Panc1 (cell line): ENCODE results near the gene CAMKMT. TPM values are rescaled to one million over a fixed set of nuclear protein-coding genes. Genes with fewer than 3 reads are reported as not detected.

Experiments
- ATAC-seq: fragments of 200-7000 bp; cut with Tn5 transposase; 2 replicates; pipeline ENCODE4 v1.9.1; 2020; ENCODE audit warnings: mild to moderate bottlenecking, moderate library complexity
- BruUV-seq: library from RNA; stranded (reverse); fragments of 400-500 nt; replicated peaks from 2 replicates; lab custom pipeline; 2021; lab: Mats Ljungman, UMichigan
- CTCF ChIA-PET: fragments of 300-600 bp; sonication (Branson Sonifier 250); formaldehyde crosslinking; loops from one replicate; lab custom pipeline; 2022; ENCODE audit warnings: antibody characterized with exemption; lab: Charles Lee
- POLR2A ChIA-PET: fragments of 300-600 bp; sonication (Branson Sonifier 250); formaldehyde crosslinking; loops from one replicate; lab custom pipeline; 2022; ENCODE audit warnings: antibody characterized with exemption; lab: Charles Lee
- DNase-seq: peaks from one replicate; pipeline ENCODE4 v3.0.0-alpha.2; 2010; ENCODE audit warnings: low read depth, low spot score
- H3K27ac ChIP-seq: 2 replicates; pipeline ENCODE4 v1.5.1; 2011; ENCODE audit warnings: mild to moderate bottlenecking, low read length, inconsistent platforms
- H3K27me3 ChIP-seq: fragments of 200-500 bp; sonication (Bioruptor generic); 2 replicates; pipeline ENCODE4 v1.6.0; 2014; ENCODE audit warnings: low read length, inconsistent platforms; ENCODE audit not compliant: control insufficient read depth, insufficient read depth
- H3K36me3 ChIP-seq: fragments of 200-500 bp; sonication (Bioruptor generic); 2 replicates; pipeline ENCODE4 v1.5.1; 2014; ENCODE audit warnings: inconsistent platforms, mild to moderate bottlenecking, low read length, moderate library complexity; ENCODE audit not compliant: control insufficient read depth, insufficient read depth
- H3K4me1 ChIP-seq: 2 replicates; pipeline ENCODE4 v1.5.1; 2011; ENCODE audit warnings: inconsistent platforms, mild to moderate bottlenecking, low read length, moderate library complexity; ENCODE audit not compliant: control insufficient read depth, insufficient read depth
- H3K4me3 ChIP-seq, 2 experiments: 2 replicates each; pipeline ENCODE4 v1.5.1; 2011 to 2012; ENCODE audit warnings: low read depth in 2 of 2, low read length in 2 of 2, mild to moderate bottlenecking in 2 of 2, inconsistent platforms in 1 of 2, moderate library complexity in 1 of 2
- H3K9me3 ChIP-seq: fragments of 200-500 bp; sonication (Bioruptor generic); 2 replicates; pipeline ENCODE4 v1.5.1; 2014; ENCODE audit warnings: low read depth, mild to moderate bottlenecking, inconsistent platforms, low read length, moderate library complexity; ENCODE audit not compliant: control insufficient read depth, insufficient read depth
- POLR2AphosphoS5 ChIP-seq: IDR thresholded peaks from 2 replicates; pipeline ENCODE4 v1.6.1; 2012; ENCODE audit warnings: mild to moderate bottlenecking, low read depth, low read length, moderate library complexity
- SIN3A ChIP-seq: IDR thresholded peaks from 2 replicates; pipeline ENCODE4 v1.6.1; 2012; ENCODE audit warnings: low read depth, mild to moderate bottlenecking, low read length, moderate library complexity, borderline replicate concordance; ENCODE audit not compliant: insufficient read depth
- TCF7L2 ChIP-seq: IDR thresholded peaks from 2 replicates; pipeline ENCODE4 v1.6.1; 2011; ENCODE audit warnings: mild to moderate bottlenecking, low read depth, low read length, inconsistent platforms
- in situ Hi-C: cut with HindIII; loops from 2 replicates; pipeline ENCODE4 v1.10.0; 2016; ENCODE audit warnings: low sequenced_read_pairs, low pct_unique_long_range_greater_than_20kb
- intact Hi-C: fragments of 100-400 bp; cut with micrococcal nuclease; formaldehyde crosslinking; loops from one replicate; pipeline ENCODE4 v1.10.0; 2022; ENCODE audit not compliant: unreplicated experiment
- total RNA-seq: library from RNA; stranded (reverse); gene quantifications from one replicate; pipeline ENCODE4 v1.2.1, GENCODE V29; 2021; ENCODE audit not compliant: unreplicated experiment
- TF ChIP-seq, protein P1 (sequence below): fragments of 450-650 bp; IDR thresholded peaks from 2 replicates; pipeline ENCODE4 v1.5.1; 2017; ENCODE audit warnings: mild to moderate bottlenecking
- TF ChIP-seq, protein P2 (sequence below), 2 experiments: IDR thresholded peaks; 2 replicates each; pipeline ENCODE4 v1.6.1; 2011 to 2012; ENCODE audit warnings: low read depth in 2 of 2, control low read depth in 1 of 2, low read length in 1 of 2, mild to moderate bottlenecking in 1 of 2, moderate library complexity in 1 of 2; ENCODE audit not compliant: insufficient read depth in 1 of 2

Gene CAMKMT
- total RNA-seq, 1 experiment from 2014 or later: 12.6 TPM

DNA sequence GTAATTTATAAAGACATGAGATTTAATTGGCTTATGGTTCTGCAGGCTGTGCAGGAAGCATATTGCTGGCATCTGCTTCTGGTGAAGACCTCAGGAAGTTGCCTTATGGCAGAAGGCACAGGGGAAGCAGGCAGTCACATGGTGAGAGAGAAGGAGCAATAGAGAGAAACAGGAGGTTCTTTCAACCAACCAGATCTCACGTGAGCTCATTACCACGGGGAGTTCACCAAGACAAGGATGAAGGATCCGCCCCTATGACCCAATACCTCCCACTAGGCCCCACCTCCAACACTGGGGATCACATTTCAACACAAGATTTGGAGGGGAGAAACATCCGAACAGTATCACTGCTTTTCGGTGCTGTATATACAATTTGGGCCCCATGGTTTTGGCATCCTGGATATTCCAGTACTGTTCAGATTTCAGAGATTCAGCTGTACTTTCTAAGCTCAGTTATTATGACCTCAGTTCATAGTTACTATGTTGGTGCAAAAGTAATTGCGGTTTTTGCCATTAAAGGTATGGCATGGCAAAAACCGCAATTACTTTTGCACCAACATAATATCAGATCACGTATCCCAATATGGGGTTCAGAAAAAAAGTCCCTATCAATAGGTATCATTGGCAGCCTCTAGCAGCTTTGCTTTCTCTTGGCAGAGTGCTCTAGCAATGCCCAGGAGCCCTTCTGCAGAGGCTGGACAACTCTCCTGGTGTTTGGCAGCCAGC is 390.2 kb downstream of the CAMKMT start:
- DNase-seq: no peak
- no TSS peak for BruUV-seq
- H3K27me3 ChIP-seq: no peaks in the 10 kb centered on the region
- no peaks in the 10 kb centered on the region for H3K4me1 ChIP-seq
- ChIA-PET POLR2A (interaction anchor here (0.5 to 0.6 kb wide), 2 partner anchors 15 to 565 kb away, joined by 3 to 4 read pairs; no protein-coding TSS in a partner anchor), CTCF (interaction anchor here (0.6 kb wide), 1 partner anchor 230 kb away, joined by 5 read pairs; no protein-coding TSS in a partner anchor)
- in situ Hi-C loops (no loop called here), intact Hi-C loops (no loop called here)
- no peaks in the 10 kb centered on the region for H3K36me3 ChIP-seq
- no peak overlapping the region for H3K4me3 ChIP-seq
- TF ChIP-seq POLR2AphosphoS5: no peak
- TF ChIP-seq, protein P1, sequence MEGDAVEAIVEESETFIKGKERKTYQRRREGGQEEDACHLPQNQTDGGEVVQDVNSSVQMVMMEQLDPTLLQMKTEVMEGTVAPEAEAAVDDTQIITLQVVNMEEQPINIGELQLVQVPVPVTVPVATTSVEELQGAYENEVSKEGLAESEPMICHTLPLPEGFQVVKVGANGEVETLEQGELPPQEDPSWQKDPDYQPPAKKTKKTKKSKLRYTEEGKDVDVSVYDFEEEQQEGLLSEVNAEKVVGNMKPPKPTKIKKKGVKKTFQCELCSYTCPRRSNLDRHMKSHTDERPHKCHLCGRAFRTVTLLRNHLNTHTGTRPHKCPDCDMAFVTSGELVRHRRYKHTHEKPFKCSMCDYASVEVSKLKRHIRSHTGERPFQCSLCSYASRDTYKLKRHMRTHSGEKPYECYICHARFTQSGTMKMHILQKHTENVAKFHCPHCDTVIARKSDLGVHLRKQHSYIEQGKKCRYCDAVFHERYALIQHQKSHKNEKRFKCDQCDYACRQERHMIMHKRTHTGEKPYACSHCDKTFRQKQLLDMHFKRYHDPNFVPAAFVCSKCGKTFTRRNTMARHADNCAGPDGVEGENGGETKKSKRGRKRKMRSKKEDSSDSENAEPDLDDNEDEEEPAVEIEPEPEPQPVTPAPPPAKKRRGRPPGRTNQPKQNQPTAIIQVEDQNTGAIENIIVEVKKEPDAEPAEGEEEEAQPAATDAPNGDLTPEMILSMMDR: no peak
- TF ChIP-seq TCF7L2: no peak
- TF ChIP-seq, protein P2, sequence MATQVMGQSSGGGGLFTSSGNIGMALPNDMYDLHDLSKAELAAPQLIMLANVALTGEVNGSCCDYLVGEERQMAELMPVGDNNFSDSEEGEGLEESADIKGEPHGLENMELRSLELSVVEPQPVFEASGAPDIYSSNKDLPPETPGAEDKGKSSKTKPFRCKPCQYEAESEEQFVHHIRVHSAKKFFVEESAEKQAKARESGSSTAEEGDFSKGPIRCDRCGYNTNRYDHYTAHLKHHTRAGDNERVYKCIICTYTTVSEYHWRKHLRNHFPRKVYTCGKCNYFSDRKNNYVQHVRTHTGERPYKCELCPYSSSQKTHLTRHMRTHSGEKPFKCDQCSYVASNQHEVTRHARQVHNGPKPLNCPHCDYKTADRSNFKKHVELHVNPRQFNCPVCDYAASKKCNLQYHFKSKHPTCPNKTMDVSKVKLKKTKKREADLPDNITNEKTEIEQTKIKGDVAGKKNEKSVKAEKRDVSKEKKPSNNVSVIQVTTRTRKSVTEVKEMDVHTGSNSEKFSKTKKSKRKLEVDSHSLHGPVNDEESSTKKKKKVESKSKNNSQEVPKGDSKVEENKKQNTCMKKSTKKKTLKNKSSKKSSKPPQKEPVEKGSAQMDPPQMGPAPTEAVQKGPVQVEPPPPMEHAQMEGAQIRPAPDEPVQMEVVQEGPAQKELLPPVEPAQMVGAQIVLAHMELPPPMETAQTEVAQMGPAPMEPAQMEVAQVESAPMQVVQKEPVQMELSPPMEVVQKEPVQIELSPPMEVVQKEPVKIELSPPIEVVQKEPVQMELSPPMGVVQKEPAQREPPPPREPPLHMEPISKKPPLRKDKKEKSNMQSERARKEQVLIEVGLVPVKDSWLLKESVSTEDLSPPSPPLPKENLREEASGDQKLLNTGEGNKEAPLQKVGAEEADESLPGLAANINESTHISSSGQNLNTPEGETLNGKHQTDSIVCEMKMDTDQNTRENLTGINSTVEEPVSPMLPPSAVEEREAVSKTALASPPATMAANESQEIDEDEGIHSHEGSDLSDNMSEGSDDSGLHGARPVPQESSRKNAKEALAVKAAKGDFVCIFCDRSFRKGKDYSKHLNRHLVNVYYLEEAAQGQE (IDR thresholded peaks at IDR 0.05; ENCODE audit: insufficient read depth in 1 of 2, low read depth in 2 of 2, low read length in 1 of 2): no peak
- no peak for TF ChIP-seq SIN3A
- no peaks in the 10 kb centered on the region for H3K9me3 ChIP-seq
- no peak overlapping the region for H3K27ac ChIP-seq
- ATAC-seq: no peak

DNA sequence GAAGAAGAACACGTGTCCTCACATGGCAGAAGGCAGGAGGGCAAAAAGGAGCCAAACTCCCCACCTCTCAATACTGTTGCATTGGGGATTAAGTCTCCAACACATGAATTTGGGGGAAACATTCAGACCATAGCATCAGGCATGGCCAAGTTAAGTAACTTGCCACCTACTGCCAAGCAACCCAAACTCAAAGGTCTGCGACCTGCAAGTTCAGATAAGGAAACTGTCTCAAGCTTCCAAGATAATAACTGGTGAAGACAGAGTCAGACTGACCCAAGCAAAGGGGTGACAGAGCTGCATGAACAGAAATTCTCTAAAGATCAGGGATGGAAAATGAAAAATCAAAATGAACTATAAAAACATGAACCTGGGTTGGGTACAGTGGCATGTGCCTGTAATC is 391.0 kb downstream of the CAMKMT start:
- Histone ChIP-seq H3K36me3 (no peaks in the 10 kb centered on the region), H3K4me1 (no peaks in the 10 kb centered on the region), H3K9me3 (no peaks in the 10 kb centered on the region), H3K27ac (no peak overlapping the region), H3K4me3 (no peak overlapping the region), H3K27me3 (no peaks in the 10 kb centered on the region)
- POLR2A ChIA-PET: interaction anchor here (0.6 kb wide), 2 partner anchors 11 to 15 kb away, joined by 4 to 5 read pairs; no protein-coding TSS in a partner anchor
- intact Hi-C loops: no loop called here
- no TSS peak for BruUV-seq
- DNase-seq (no peak), ATAC-seq (no peak)
- TF ChIP-seq POLR2AphosphoS5: no peak
- CTCF ChIA-PET: no interaction called here
- in situ Hi-C loops: no loop called here
